ENCODE measurements around the gene TMEM170B. TPM values are rescaled to one million over a fixed set of nuclear protein-coding genes. Genes with fewer than 3 reads are reported as not detected.

Gene TMEM170B
- polyA plus RNA-seq, 1 experiment, result 0.26 TPM

DNA sequence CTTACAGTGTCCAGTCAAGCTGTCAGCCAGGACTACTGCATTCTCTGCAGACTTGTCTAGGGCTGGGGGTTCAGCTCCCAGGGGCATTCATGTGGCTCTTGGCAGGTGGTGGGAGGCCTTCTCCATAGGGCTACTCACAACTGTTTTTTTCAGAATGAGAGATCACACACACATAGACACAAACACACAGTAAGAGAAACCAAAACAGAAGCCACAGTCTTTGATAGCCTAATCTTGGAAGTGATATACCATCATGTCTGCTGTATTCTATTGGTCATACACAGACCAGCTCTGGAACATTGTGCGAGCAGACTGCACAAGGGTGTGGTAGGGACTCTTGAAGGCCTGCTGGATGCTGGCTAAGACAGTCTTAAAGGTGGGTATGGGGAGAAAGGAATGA, 13.5 kb downstream of the TMEM170B start:
- Histone ChIP-seq H3K27ac (ENCODE audit: low read depth, low read length) (no peak overlapping the region), H3K4me3 (ENCODE audit: low read depth, low read length) (no peak overlapping the region), H3K9me3 (ENCODE audit: control insufficient read depth, insufficient read depth, low read length) (no peaks in the 10 kb centered on the region), H3K27me3 (ENCODE audit: control insufficient read depth, insufficient read depth, low read length) (no peaks in the 10 kb centered on the region)
- no peak for DNase-seq (ENCODE audit: low read depth, low spot score)
- POLR2A ChIA-PET, result no interaction called here
- CTCF ChIA-PET, result no interaction called here
- TF ChIP-seq, protein P1, sequence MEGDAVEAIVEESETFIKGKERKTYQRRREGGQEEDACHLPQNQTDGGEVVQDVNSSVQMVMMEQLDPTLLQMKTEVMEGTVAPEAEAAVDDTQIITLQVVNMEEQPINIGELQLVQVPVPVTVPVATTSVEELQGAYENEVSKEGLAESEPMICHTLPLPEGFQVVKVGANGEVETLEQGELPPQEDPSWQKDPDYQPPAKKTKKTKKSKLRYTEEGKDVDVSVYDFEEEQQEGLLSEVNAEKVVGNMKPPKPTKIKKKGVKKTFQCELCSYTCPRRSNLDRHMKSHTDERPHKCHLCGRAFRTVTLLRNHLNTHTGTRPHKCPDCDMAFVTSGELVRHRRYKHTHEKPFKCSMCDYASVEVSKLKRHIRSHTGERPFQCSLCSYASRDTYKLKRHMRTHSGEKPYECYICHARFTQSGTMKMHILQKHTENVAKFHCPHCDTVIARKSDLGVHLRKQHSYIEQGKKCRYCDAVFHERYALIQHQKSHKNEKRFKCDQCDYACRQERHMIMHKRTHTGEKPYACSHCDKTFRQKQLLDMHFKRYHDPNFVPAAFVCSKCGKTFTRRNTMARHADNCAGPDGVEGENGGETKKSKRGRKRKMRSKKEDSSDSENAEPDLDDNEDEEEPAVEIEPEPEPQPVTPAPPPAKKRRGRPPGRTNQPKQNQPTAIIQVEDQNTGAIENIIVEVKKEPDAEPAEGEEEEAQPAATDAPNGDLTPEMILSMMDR (IDR thresholded peaks at IDR 0.05; ENCODE audit: low read depth, low read length), result no peak

DNA sequence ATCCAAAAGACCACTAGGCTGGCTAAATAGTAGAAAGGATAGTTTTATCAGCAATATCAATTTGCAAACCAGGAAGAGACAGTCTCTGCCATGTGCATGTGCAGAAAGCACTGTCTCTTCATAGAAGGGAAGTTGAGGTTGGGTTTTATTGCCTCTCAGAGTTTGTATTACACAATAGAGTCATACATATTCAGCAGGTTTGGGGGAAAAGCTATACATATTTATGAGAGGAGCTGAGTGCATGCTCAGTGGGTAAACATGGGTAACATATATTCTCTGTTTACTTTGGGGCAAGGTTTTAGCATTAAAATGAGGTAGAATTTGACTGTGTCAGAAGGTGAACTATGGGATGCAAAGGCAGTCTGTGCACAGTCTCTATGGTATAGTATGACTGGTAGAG, 14.9 kb downstream of the TMEM170B start:
- no peak for DNase-seq (ENCODE audit: low read depth, low spot score)
- POLR2A ChIA-PET, result no interaction called here
- H3K9me3 ChIP-seq (ENCODE audit: control insufficient read depth, insufficient read depth, low read length), result no peaks in the 10 kb centered on the region
- CTCF ChIA-PET, result interaction anchor here (2.0 kb wide), 1 partner anchor 23 kb away, joined by 7 read pairs; no protein-coding TSS in a partner anchor
- no peak overlapping the region for H3K27ac ChIP-seq (ENCODE audit: low read depth, low read length)
- TF ChIP-seq, protein P1 (IDR thresholded peaks at IDR 0.05; ENCODE audit: low read depth, low read length), result no peak
- H3K27me3 ChIP-seq (ENCODE audit: control insufficient read depth, insufficient read depth, low read length), result no peaks in the 10 kb centered on the region
- no peak overlapping the region for H3K4me3 ChIP-seq (ENCODE audit: low read depth, low read length)

DNA sequence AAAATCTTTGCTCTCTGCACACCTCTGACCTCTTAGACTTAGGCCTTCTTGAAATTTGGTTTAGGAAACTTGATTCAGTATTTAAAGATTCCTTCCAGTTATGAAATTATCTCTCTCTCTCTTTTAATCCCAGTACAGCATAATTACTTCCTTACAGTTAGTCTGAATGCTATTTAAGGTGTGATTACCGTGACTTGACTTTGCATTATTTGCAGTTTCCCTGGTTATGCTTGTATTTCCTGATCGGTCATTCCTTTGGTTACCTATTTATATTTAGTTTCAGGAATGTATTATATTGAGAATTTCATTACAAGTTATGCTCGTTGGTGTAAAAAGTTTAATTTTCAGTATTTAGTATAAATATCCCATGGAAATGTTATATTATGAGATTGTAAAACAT, 16.3 kb downstream of the TMEM170B start:
- Histone ChIP-seq H3K4me3 (ENCODE audit: low read depth, low read length) (no peak overlapping the region), H3K9me3 (ENCODE audit: control insufficient read depth, insufficient read depth, low read length) (no peaks in the 10 kb centered on the region), H3K27me3 (ENCODE audit: control insufficient read depth, insufficient read depth, low read length) (no peaks in the 10 kb centered on the region), H3K27ac (ENCODE audit: low read depth, low read length) (no peak overlapping the region)
- CTCF ChIA-PET, result no interaction called here
- no peak for DNase-seq (ENCODE audit: low read depth, low spot score)
- POLR2A ChIA-PET, result no interaction called here
- TF ChIP-seq, protein P1 (IDR thresholded peaks at IDR 0.05; ENCODE audit: low read depth, low read length), result no peak

DNA sequence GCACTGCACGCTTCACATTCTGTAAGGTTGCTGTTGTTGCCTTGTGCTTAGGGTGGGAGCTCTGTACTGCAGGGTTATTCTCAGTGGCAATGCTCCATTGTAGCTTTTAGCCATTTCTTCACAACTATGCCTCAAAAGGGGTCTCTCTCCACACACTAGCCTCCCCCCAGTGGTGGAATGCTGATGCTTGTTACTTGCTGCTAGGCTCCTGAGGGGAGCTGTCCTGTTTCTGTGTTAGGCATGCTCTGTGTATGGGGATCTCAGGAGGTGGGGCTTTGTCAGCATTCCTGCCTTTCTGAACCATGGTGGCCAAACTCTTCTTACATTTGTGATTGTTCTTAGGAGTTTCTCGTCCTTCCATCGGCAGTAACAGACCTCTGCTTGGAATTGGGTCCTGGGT, 18.8 kb downstream of the TMEM170B start:
- ChIA-PET POLR2A (no interaction called here), CTCF (interaction anchor here (0.6 to 1.5 kb wide), 2 partner anchors 19 to 310 kb away, joined by 3 to 6 read pairs; no protein-coding TSS in a partner anchor)
- no peak overlapping the region for H3K4me3 ChIP-seq (ENCODE audit: low read depth, low read length)
- H3K9me3 ChIP-seq (ENCODE audit: control insufficient read depth, insufficient read depth, low read length), result no peaks in the 10 kb centered on the region
- H3K27me3 ChIP-seq (ENCODE audit: control insufficient read depth, insufficient read depth, low read length), result no peaks in the 10 kb centered on the region
- no peak for DNase-seq (ENCODE audit: low read depth, low spot score)
- TF ChIP-seq, protein P1 (IDR thresholded peaks at IDR 0.05; ENCODE audit: low read depth, low read length), result no peak
- H3K27ac ChIP-seq (ENCODE audit: low read depth, low read length), result no peak overlapping the region

DNA sequence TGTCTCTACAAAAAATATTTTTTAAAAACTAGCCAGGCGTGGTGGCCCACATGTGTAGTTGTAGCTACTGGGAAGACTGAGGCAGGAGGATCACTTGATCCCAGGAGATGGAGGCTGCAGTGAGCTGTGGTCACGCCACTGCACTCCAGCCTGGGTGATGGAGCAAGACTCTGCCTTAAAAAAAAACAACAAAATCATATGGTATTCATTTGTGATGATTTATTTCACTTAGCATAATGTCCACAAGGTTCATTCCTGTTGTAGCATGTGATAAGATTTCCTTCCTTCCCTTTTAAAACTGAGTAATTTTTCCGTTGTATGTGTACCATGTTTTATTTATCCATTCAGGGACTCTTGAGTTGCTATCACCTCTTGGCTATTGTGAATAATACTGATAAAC, 26.2 kb downstream of the TMEM170B start:
- Histone ChIP-seq H3K27me3 (ENCODE audit: control insufficient read depth, insufficient read depth, low read length) (no peaks in the 10 kb centered on the region), H3K9me3 (ENCODE audit: control insufficient read depth, insufficient read depth, low read length) (no peaks in the 10 kb centered on the region), H3K27ac (ENCODE audit: low read depth, low read length) (no peak overlapping the region), H3K4me3 (ENCODE audit: low read depth, low read length) (no peak overlapping the region)
- POLR2A ChIA-PET, result no interaction called here
- no peak for DNase-seq (ENCODE audit: low read depth, low spot score)
- TF ChIP-seq, protein P1 (IDR thresholded peaks at IDR 0.05; ENCODE audit: low read depth, low read length), result no peak
- CTCF ChIA-PET, result interaction anchor here (1.5 kb wide), 1 partner anchor 12 kb away, joined by 3 read pairs; no protein-coding TSS in a partner anchor
